Stomach (tissue), 9 donors: ENCODE data around the gene RGPD3. TPM values are rescaled to one million over a fixed set of nuclear protein-coding genes. Genes with fewer than 3 reads are reported as not detected.
A peak's percentile ranks its signal among the peaks of the same experiment; 100 is the strongest.
"Not testable (repeated sequence)": the region's sequence is repeated elsewhere in the genome, so short reads cannot be mapped to it uniquely, and the experiment has no call there.

ENCODE experiments used
- DNase-seq, 2 donors: peaks; one replicate each; pipeline versions ENCODE4 v3.0.0 to v3.0.0-alpha.2; 2013 to 2019
- H3K27ac ChIP-seq, 5 donors: fragments of 200-600 bp in 4 of 5; sonication (generic) in 4 of 5; one replicate each; pipeline ENCODE4 v1.5.1; 2013 to 2019; ENCODE audit warnings: mild to moderate bottlenecking in 1 of 5, moderate library complexity in 1 of 5
- H3K27me3 ChIP-seq, 3 donors: fragments of 200-600 bp; sonication (generic); one replicate each; pipeline ENCODE4 v1.5.1; 2017 to 2019; ENCODE audit warnings: mixed run types in 1 of 3
- H3K36me3 ChIP-seq, 4 donors: fragments of 200-600 bp; sonication (generic); 1 replicate in 3 of 4; 2 replicates in 1 of 4; pipeline ENCODE4 v1.5.1; 2016 to 2019
- H3K4me1 ChIP-seq, 4 donors: fragments of 200-600 bp; sonication (generic); one replicate each; pipeline ENCODE4 v1.5.1; 2016 to 2019
- H3K4me3 ChIP-seq, 4 donors: fragments of 200-600 bp; sonication (generic) in 3 of 4; one replicate each; pipeline ENCODE4 v1.5.1; 2016 to 2019; ENCODE audit warnings: mild to moderate bottlenecking in 1 of 4
- H3K9me3 ChIP-seq, 4 donors: fragments of 200-600 bp; sonication (generic); one replicate each; pipeline ENCODE4 v1.5.1; 2016 to 2019
- WGBS, 5 donors: extraction: QIAGEN DNeasy Blood & Tissue Kit in 3 of 5; methylation state at CpG; one replicate each; pipeline versions ENCODE4 v1.1.5 to v1.1.7; 2013 to 2018; 5-methylcytosine and 5-hydroxymethylcytosine counted together
- intact Hi-C: fragments of 100-400 bp; cut with DNase I; formaldehyde crosslinking; loops from one replicate; pipeline ENCODE4 v1.15.1; 2023; ENCODE audit warnings: low total_unique reads
- polyA plus RNA-seq, 3 donors: library from polyadenylated mRNA; stranded (reverse); fragments of 200-250 nt; gene quantifications; one replicate each; pipeline ENCODE4 v1.2.3, GENCODE V29; 2013
- total RNA-seq, 5 donors: library from RNA; depleted of rRNA; stranded (reverse); fragments of >200 nt; gene quantifications; one replicate each; pipeline versions ENCODE4 v1.1.0 to v1.2.3, GENCODE V29; 2014 to 2016
- TF ChIP-seq, protein P1 (sequence below), 7 experiments: fragments of 450-650 bp in 4 of 7; fragments of 200-600 bp in 3 of 7; sonication (generic) in 3 of 7; IDR thresholded peaks; one replicate each; pipeline ENCODE4 v1.5.1; 2016 to 2019; ENCODE audit warnings: antibody characterized with exemption in 7 of 7, control low read depth in 2 of 7, mild to moderate bottlenecking in 1 of 7
- donor health status: healthy with polysubstance abuse.
- donor health status: Bipolar disorder and iron deficiency.
- donor health status: healthy.

The RGPD3 gene
- total and polyA plus RNA-seq, 8 donors, result 0.06 to 4.1 (median 0.31) TPM; not detected in 4

DNA sequence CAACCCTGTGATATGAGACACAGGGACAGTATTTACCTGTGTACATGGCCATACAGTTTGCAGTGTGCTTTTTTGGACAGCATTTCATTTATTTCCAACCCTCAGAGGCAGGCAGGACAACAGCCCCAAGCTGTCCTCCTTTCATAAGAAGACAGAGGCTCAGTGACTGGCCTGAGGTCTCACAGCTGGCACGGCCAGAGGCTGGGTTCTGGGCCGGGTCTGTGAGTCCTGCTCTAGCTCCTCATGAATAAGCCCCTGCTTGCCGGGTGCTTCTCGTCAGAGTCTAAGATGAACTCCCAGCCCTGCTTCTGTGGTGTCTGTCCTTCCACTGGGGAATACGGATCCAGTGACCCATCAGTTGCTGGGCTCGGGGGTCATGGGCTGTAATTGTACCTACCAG lies 21.5 kb upstream of the RGPD3 start:
- H3K27me3 ChIP-seq, result peaks cover 0 to 23% (median 7%) of the 10 kb centered on the region in 3 donors
- DNase-seq, H3K4me3 ChIP-seq, intact Hi-C loops, H3K4me1 ChIP-seq, H3K27ac ChIP-seq, H3K36me3 ChIP-seq, H3K9me3 ChIP-seq: not testable (repeated sequence)
- 64 to 86% (median 69%) methylated on average over 6 of the region's 6 CpGs for WGBS, 5 donors

DNA sequence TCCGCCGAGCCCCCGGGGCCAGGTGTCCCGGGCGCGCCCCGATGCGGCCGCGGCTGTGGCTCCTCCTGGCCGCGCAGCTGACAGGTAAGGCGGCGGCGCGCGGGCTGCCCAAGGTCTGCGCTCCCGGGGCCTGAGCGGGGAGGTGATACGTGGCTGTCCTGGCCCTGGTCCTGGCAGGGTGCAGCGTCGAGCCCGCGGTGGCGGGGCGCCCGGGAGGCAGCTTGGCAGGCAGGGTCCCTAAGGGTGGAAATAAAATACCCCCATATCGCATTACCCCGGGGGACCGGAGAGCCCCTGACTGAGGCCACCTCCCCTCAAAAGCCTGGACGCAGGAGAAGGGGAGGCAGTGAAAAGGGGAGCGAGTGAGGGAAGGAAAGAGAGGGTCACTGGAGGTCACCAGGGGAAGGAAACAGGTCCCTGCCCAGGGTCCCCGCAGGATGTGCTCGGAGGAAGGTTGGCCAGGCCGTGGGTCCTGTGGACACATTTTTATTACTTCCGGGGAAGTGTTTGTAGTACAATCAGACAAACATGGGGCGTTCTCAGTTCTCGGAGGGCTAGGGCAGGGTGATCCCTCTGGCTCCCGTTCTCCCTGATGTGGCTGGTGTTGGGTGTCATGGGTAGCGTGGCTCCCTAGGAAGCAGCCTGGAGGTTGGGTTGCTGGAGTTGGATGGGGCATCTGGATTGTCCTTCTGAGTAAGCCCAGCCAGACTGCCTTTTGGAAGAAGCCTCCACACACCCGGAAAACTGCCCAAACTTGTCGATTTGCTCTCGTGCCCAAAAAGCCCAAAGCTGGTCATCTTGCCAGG lies 19.4 kb upstream of the RGPD3 start:
- H3K36me3 ChIP-seq, H3K9me3 ChIP-seq, H3K4me1 ChIP-seq, H3K4me3 ChIP-seq, H3K27ac ChIP-seq, intact Hi-C loops: not testable (repeated sequence)
- peaks cover 0 to 23% (median 7%) of the 10 kb centered on the region in 3 donors for H3K27me3 ChIP-seq
- WGBS, 5 donors, result 18 to 31% (median 19%) methylated on average over 23 to 44 of the region's 44 CpGs
- peak in 1 of 2 donors; percentile 38 for DNase-seq

DNA sequence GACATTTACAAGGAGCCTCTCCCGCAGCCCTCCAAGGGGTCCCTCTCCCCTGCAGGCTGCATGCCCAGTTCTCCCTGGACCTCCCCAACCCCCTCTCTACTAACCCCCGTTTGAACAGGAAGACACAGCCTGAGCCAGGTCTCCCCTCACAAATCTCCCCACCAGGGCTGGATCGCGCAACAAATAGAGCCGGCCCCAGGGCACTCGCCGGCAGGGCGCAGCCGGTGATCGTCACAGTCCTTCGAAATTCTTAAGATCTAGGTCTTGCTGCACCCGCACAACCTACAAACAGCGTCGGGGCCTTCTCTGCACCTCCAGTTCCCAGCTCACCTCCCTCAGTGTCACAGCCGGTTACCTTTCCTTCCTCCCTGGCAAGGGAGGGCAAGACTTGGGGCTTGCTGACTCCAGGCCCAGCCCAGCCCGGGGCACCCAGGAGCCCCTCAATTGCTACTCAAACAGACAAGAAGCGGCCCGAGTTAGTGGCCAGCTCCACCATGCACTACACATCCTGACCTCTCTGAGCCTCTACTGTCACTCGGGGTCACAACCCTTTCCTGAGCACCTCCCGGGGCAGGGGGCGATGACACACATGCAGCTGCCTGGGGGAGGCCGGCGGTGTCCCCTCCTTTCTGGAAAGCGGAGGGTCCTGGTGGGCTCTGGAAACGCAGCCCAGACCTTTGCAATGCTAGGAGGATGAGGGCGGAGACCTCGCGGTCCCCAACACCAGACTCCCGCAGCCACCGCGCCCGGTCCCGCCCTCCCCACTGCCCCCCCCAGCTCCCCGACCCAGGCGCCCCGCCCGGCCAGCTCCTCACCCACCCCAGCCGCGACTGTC lies 18.6 kb upstream of the RGPD3 start, which contains the start of gene CD8B2:
Gene CD8B2 (plus strand): TSS at position 814 of the 835 bp plus-strand sequence. CDS start 63 bp downstream, outside the sequence.
- whole genome bisulfite sequencing, 5 donors, result 14 to 42% (median 28%) methylated on average over 1 to 22 of the region's 39 CpGs
- H3K27me3 ChIP-seq, result peaks cover 0 to 23% (median 7%) of the 10 kb centered on the region in 3 donors
- DNase-seq, H3K27ac ChIP-seq, H3K36me3 ChIP-seq, intact Hi-C loops, H3K4me3 ChIP-seq, H3K9me3 ChIP-seq, H3K4me1 ChIP-seq: not testable (repeated sequence)

DNA sequence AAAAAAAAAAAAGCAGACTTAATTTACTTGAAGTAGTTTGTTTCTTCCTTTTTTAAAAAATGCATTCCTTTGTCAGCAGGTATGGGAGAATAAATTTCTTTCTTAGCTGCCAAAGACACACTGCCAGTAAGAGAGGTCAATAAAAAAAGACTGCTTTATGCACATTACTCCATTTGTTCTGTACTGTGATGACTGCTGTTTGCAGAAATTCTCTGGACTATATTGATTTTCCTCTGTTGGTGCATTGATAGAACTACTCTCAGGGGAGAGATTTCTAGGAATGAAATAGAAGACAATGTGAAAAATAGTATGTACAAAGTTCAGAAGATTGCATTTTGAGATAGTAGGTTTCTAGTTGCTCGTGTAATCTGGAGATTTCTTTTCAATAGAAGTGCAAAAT lies 11.3 kb upstream of the RGPD3 start:
- WGBS, 5 donors, result no CpG with 5 or more reads among the region's 1 CpG
- DNase-seq, H3K36me3 ChIP-seq, H3K4me1 ChIP-seq, H3K27ac ChIP-seq, H3K9me3 ChIP-seq, H3K27me3 ChIP-seq, intact Hi-C loops, H3K4me3 ChIP-seq: not testable (repeated sequence)

DNA sequence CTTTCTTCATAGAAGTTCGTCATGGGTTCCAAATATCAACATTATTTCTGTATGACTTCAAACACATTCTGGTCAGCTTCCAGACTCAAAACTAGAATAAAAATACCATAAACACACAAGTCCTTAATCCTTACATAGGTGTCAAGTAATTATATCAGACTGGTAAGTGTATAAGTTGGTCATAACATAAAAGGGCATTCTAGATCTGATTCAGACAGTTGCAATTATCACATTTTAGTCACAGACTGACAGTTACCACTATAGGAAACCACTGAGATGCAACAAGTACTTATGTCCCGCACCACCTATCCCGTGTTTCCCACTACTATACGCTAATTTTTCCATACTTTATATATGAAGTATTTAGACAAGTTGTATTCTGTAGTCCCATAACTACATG lies 9.4 kb upstream of the RGPD3 start:
- DNase-seq, H3K27me3 ChIP-seq, H3K4me3 ChIP-seq, H3K36me3 ChIP-seq, H3K27ac ChIP-seq, H3K9me3 ChIP-seq, H3K4me1 ChIP-seq, intact Hi-C loops: not testable (repeated sequence)
- whole genome bisulfite sequencing, 5 donors, result 79 to 89% (median 86%) methylated on average over 1 to 2 of the region's 4 CpGs

DNA sequence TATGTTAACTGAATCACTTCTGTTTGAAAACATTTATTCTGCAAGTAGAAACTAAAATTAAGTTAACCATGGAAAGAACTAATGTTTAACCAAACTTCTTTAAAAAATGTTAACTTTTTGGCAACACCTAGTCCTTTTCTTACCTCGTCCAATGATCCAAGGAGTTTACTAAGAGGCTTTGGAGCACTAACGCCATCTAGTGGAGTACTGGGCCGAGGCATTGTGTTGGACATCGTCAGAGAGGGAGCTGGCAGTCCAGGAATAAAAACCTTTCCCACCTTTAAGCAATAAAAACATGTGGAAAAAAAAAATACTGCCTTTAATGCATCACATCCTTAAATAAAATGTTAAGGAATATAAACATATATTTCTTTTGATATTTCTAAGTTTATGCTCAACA lies 2.4 kb upstream of the RGPD3 start:
- H3K27me3 ChIP-seq, H3K4me3 ChIP-seq, H3K4me1 ChIP-seq, intact Hi-C loops, H3K36me3 ChIP-seq, H3K9me3 ChIP-seq, H3K27ac ChIP-seq: not testable (repeated sequence)
- 0 to 2% (median 0%) methylated on average over 3 to 4 of the region's 4 CpGs for WGBS, 5 donors
- TF ChIP-seq, protein P1, sequence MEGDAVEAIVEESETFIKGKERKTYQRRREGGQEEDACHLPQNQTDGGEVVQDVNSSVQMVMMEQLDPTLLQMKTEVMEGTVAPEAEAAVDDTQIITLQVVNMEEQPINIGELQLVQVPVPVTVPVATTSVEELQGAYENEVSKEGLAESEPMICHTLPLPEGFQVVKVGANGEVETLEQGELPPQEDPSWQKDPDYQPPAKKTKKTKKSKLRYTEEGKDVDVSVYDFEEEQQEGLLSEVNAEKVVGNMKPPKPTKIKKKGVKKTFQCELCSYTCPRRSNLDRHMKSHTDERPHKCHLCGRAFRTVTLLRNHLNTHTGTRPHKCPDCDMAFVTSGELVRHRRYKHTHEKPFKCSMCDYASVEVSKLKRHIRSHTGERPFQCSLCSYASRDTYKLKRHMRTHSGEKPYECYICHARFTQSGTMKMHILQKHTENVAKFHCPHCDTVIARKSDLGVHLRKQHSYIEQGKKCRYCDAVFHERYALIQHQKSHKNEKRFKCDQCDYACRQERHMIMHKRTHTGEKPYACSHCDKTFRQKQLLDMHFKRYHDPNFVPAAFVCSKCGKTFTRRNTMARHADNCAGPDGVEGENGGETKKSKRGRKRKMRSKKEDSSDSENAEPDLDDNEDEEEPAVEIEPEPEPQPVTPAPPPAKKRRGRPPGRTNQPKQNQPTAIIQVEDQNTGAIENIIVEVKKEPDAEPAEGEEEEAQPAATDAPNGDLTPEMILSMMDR (IDR thresholded peaks at IDR 0.05), result peak in 3 of 7 experiments; percentile 10 to 40 (median 33)
- DNase-seq, result peak in 1 of 2 donors; percentile 74

DNA sequence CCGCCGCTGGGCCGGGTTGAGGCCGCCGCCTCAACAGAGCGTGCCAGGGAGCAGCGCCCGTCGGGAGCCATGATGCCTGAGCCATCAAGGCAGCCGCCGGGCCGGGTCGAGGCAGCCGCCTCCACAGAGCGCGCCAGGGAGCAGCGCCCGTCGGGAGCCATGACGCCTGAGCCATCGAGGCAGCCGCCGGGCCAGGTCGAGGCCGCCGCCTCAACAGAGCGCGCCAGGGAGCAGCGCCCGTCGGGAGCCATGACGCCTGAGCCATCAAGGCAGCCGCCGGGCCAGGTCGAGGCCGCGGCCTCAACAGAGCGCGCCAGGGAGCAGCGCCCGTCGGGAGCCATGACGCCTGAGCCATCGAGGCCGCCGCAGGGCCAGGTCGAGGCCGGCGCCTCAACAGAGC lies 697 bp downstream of the RGPD3 start:
- 91 to 98% (median 94%) methylated on average over 12 to 48 of the region's 49 CpGs for WGBS, 5 donors
- intact Hi-C loops, DNase-seq, H3K27me3 ChIP-seq, H3K4me3 ChIP-seq, H3K9me3 ChIP-seq, H3K36me3 ChIP-seq, H3K4me1 ChIP-seq, H3K27ac ChIP-seq: not testable (repeated sequence)

DNA sequence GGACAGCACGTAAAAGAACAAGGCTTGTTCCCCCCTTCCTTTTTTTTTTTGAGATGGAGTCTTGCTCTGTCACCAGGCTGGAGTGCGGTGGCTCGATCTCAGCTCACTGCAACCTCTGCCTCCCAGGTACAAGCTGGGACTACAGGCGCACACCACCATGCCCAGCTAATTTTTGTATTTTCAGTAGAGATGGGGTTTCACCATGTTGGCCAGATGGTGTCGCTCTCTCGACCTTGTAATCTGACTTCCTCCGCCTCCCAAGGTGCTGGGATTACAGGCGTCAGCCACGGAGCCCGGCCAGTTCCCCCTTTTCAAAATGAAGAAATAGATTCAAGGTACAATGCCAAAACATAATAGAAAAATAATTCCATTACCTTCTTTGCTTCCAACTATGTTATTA lies 6.3 kb downstream of the RGPD3 start:
- H3K4me1 ChIP-seq, H3K4me3 ChIP-seq, H3K27me3 ChIP-seq, H3K27ac ChIP-seq, H3K9me3 ChIP-seq, intact Hi-C loops, H3K36me3 ChIP-seq: not testable (repeated sequence)
- 48 to 73% (median 57%) methylated on average over 6 to 10 of the region's 10 CpGs for WGBS, 5 donors
- peak in 1 of 2 donors; percentile 9 for DNase-seq

DNA sequence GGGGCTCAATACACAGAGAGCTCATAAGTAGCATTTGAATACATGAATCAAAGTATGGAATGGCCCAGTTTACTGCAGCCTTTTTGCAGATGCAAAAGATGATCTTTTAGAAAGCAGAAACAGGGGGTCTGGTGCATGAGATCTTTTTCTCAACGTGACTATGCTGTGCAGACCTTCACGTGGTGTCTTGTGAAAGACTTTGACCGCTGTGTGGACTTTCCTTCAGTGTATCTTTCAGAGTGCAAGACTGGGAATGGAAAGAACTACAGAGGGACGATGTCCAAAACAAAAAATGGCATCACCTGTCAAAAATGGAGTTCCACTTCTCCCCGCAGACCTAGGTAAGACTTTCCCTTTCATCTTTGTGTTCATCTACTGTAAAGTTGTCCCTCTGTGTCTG lies 77.5 kb downstream of the RGPD3 start:
- intact Hi-C loops, H3K4me3 ChIP-seq, H3K4me1 ChIP-seq, H3K9me3 ChIP-seq, H3K36me3 ChIP-seq, H3K27ac ChIP-seq, H3K27me3 ChIP-seq, DNase-seq: not testable (repeated sequence)
- 73 to 95% (median 87%) methylated on average over 5 of the region's 5 CpGs for WGBS, 5 donors

DNA sequence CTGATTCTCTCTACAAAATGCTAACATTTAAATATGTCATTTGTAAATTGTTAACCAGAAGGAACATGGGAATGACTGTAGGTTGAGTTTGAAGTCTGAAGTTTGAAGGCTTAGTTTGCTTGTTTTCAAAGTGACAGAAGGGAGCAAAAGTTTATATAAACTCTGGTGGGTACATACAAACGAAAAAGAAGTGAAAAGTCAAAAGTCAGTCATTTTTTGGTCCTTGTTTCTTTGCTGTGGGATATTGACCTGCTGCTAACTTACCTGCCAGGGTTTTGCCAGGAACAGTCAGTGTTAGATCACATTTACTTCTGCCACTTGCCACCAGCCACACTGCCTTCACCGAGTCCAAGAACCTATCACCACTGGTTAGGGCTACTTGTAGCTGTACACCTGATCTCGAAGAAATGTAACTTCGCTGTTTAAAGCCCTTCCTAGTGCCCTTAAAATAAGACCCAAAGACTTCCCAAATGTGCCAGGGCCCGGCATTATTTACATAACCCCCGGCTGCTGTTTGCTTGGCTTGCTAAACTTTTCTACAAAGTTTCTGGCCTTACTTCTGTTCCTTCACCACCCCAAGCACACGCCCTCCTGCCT lies 79.3 kb downstream of the RGPD3 start:
- H3K27me3 ChIP-seq, H3K27ac ChIP-seq, H3K9me3 ChIP-seq, DNase-seq, H3K4me1 ChIP-seq, H3K36me3 ChIP-seq, intact Hi-C loops, H3K4me3 ChIP-seq: not testable (repeated sequence)
- WGBS, 5 donors, result 34 to 45% (median 37%) methylated on average over 4 to 7 of the region's 7 CpGs
